A549 (cell line): ENCODE measurements around the gene TPRN. TPM values are rescaled to one million over a fixed set of nuclear protein-coding genes. Genes with fewer than 3 reads are reported as not detected.

Source experiments
- ATAC-seq, 2 experiments: fragments of 200-7000 bp in 1 of 2; fragments of >200 bp in 1 of 2; cut with Nextera tagmentation in 1 of 2; cut with Tn5 transposase in 1 of 2; 3 replicates each; pipeline versions ENCODE4 v1.8.0 to v1.9.1; 2018 to 2020; ENCODE audit warnings: mild to moderate bottlenecking in 1 of 2, moderate library complexity in 1 of 2
- CTCF ChIA-PET: fragments of 300-600 bp; sonication (Branson Sonifier 250); formaldehyde crosslinking; extraction: SDS; loops from one replicate; lab custom pipeline; 2021; ENCODE audit warnings: antibody characterized with exemption, inconsistent platforms; lab: Yijun Ruan, JAX
- POLR2A ChIA-PET: fragments of 350-600 bp; formaldehyde crosslinking; extraction: SDS; loops from one replicate; lab custom pipeline; 2021; ENCODE audit warnings: antibody characterized with exemption, inconsistent platforms; lab: Yijun Ruan, JAX
- DNase-seq, 2 experiments: peaks; one replicate each; pipeline versions ENCODE4 v3.0.0 to v3.0.0-alpha.2; 2011 to 2016; ENCODE audit warnings: low read depth in 1 of 2, low spot score in 1 of 2
- FAIRE-seq: peaks from 2 replicates; lab custom pipeline; 2011; peaks lifted over from hg19 to GRCh38; lab: Jason Lieb, UNC
- H3K27ac ChIP-seq, 2 experiments: fragments of >200 bp; sonication (Bioruptor Twin); formaldehyde crosslinking; 3 replicates each; pipeline ENCODE4 v1.5.1; 2016 to 2017
- H3K4me1 ChIP-seq: fragments of >200 bp; sonication (Bioruptor Twin); formaldehyde crosslinking; 3 replicates; pipeline ENCODE4 v1.6.1; 2016
- H3K4me2 ChIP-seq: fragments of >200 bp; sonication (Bioruptor Twin); formaldehyde crosslinking; 3 replicates; pipeline ENCODE4 v1.6.1; 2016
- H3K4me3 ChIP-seq: fragments of >200 bp; sonication (Bioruptor Twin); formaldehyde crosslinking; 3 replicates; pipeline ENCODE4 v1.5.1; 2016
- H3K9me3 ChIP-seq: fragments of >200 bp; sonication (Bioruptor Twin); formaldehyde crosslinking; 3 replicates; pipeline ENCODE4 v1.6.1; 2016
- BHLHE40 ChIP-seq: IDR thresholded peaks from 2 replicates; pipeline ENCODE4 v1.6.1; 2012; ENCODE audit warnings: low read depth, low read length, inconsistent platforms
- CBX2 ChIP-seq: fragments of 200-600 bp; sonication (generic); IDR thresholded peaks from 2 replicates; pipeline ENCODE4 v1.6.1; 2016; ENCODE audit warnings: low read depth, mild to moderate bottlenecking, borderline replicate concordance
- CBX8 ChIP-seq: fragments of 200-600 bp; sonication (generic); IDR thresholded peaks from 2 replicates; pipeline ENCODE4 v1.6.1; 2016
- CHD4 ChIP-seq: fragments of 200-600 bp; sonication (generic); IDR thresholded peaks from 2 replicates; pipeline ENCODE4 v1.6.1; 2016; ENCODE audit warnings: antibody characterized with exemption, mild to moderate bottlenecking, borderline replicate concordance
- EHF ChIP-seq: fragments of 250-450 bp; sonication (Bioruptor Pico); IDR thresholded peaks from 2 replicates; pipeline ENCODE4 v1.5.0; 2020; ENCODE audit warnings: mild to moderate bottlenecking
- FOSB ChIP-seq: fragments of 250-450 bp; sonication (Bioruptor Pico); IDR thresholded peaks from 2 replicates; pipeline ENCODE4 v1.5.0; 2020; ENCODE audit warnings: mild to moderate bottlenecking, moderate library complexity
- FOSL2 ChIP-seq, 2 experiments: fragments of 450-650 bp in 1 of 2; fragments of >200 bp in 1 of 2; sonication (Bioruptor Twin) in 1 of 2; formaldehyde crosslinking; IDR thresholded peaks; 2 replicates each; pipeline versions ENCODE4 v1.5.0 to v1.6.1; 2016 to 2020; ENCODE audit warnings: mild to moderate bottlenecking in 1 of 2, moderate library complexity in 1 of 2
- GATA3 ChIP-seq: IDR thresholded peaks from 2 replicates; pipeline ENCODE4 v1.6.1; 2012; ENCODE audit warnings: borderline replicate concordance
- HEYL ChIP-seq: fragments of 250-450 bp; sonication (Bioruptor Pico); IDR thresholded peaks from 2 replicates; pipeline ENCODE4 v1.8.0; 2021; ENCODE audit warnings: mild to moderate bottlenecking, moderate library complexity
- JUN ChIP-seq, 2 experiments: fragments of >200 bp; sonication (Bioruptor Twin); formaldehyde crosslinking; IDR thresholded peaks; 2 replicates in 1 of 2; 3 replicates in 1 of 2; pipeline ENCODE4 v1.6.1; 2016 to 2017
- JUNB ChIP-seq: fragments of >200 bp; sonication (Bioruptor Twin); formaldehyde crosslinking; IDR thresholded peaks from 2 replicates; pipeline ENCODE4 v1.6.1; 2016
- MAFK ChIP-seq: fragments of 450-650 bp; IDR thresholded peaks from 2 replicates; pipeline ENCODE4 v1.6.1; 2014; ENCODE audit not compliant: partially characterized antibody
- MAZ ChIP-seq: fragments of 150-350 bp; IDR thresholded peaks from 2 replicates; pipeline ENCODE4 v1.6.1; 2014; ENCODE audit warnings: antibody characterized with exemption, low read depth, low read length, borderline replicate concordance
- NFE2L2 ChIP-seq: fragments of 150-350 bp; conservative IDR thresholded peaks from 2 replicates; pipeline ENCODE4 v1.6.1; 2014; ENCODE audit warnings: low read length
- NPAS2 ChIP-seq: fragments of 250-450 bp; sonication (Bioruptor Pico); IDR thresholded peaks from 2 replicates; pipeline ENCODE4 v1.8.0; 2022; ENCODE audit warnings: mild to moderate bottlenecking, moderate library complexity, borderline replicate concordance
- NR3C1 ChIP-seq: fragments of >200 bp; sonication (Bioruptor Twin); formaldehyde crosslinking; IDR thresholded peaks from 3 replicates; pipeline ENCODE4 v1.6.1; 2017
- POLR2AphosphoS2 ChIP-seq: conservative IDR thresholded peaks from 2 replicates; pipeline ENCODE4 v1.6.1; 2012; ENCODE audit warnings: low read length, improper control_type of control experiment, inconsistent platforms
- RARB ChIP-seq: fragments of 250-450 bp; sonication (Bioruptor Pico); IDR thresholded peaks from 2 replicates; pipeline ENCODE4 v1.8.0; 2021; ENCODE audit warnings: mild to moderate bottlenecking, moderate library complexity
- RFX5 ChIP-seq: fragments of 450-650 bp; IDR thresholded peaks from 2 replicates; pipeline ENCODE4 v1.7.1; 2014; ENCODE audit warnings: antibody characterized with exemption, mild to moderate bottlenecking, moderate library complexity
- RNF2 ChIP-seq: fragments of 200-600 bp; sonication (generic); IDR thresholded peaks from 2 replicates; pipeline ENCODE4 v1.6.1; 2016; ENCODE audit warnings: low read depth, mild to moderate bottlenecking, antibody characterized with exemption, moderate library complexity, borderline replicate concordance
- TP53 ChIP-seq: fragments of 250-450 bp; sonication (Bioruptor Pico); IDR thresholded peaks from 2 replicates; pipeline ENCODE4 v1.5.0; 2021; ENCODE audit warnings: mild to moderate bottlenecking, moderate library complexity
- ZSCAN20 ChIP-seq: fragments of 250-450 bp; sonication (Bioruptor Pico); IDR thresholded peaks from 2 replicates; pipeline ENCODE4 v1.8.0; 2022; ENCODE audit warnings: mild to moderate bottlenecking, moderate library complexity
- WGBS: methylation state at CpG from one replicate; pipeline ENCODE4 v1.1.6; 2017; ENCODE audit errors: missing lambda C conversion rate; 5-methylcytosine and 5-hydroxymethylcytosine counted together
- polyA plus RNA-seq, 4 experiments: library from polyadenylated mRNA; depleted of rRNA in 3 of 4; stranded (reverse); fragments of >200 nt; fragmentation: RNase III in 1 of 4; extraction: RNeasy Plus Mini Kit Qiagen cat#74134 plus additional on column Dnase treatment in 1 of 4; gene quantifications; 2 replicates in 3 of 4; 3 replicates in 1 of 4; pipeline ENCODE4 v1.2.3, GENCODE V29; 2011 to 2017
- TF ChIP-seq, protein P1 (sequence below): IDR thresholded peaks from 2 replicates; pipeline ENCODE4 v1.6.1; 2012
- TF ChIP-seq, protein P2 (sequence below): fragments of >200 bp; sonication (Bioruptor Twin); formaldehyde crosslinking; IDR thresholded peaks from 3 replicates; pipeline ENCODE4 v1.6.1; 2016
- TF ChIP-seq, protein P3 (sequence below): fragments of 200-600 bp; sonication (generic); IDR thresholded peaks from 2 replicates; pipeline ENCODE4 v1.6.1; 2016; ENCODE audit warnings: antibody characterized with exemption, mild to moderate bottlenecking, moderate library complexity
- TF ChIP-seq, protein P4 (sequence below): fragments of >200 bp; sonication (Bioruptor Twin); formaldehyde crosslinking; IDR thresholded peaks from 2 replicates; pipeline ENCODE4 v1.6.1; 2016
- TF ChIP-seq, protein P5 (sequence below): fragments of 250-450 bp; sonication (Bioruptor Pico); IDR thresholded peaks from 2 replicates; pipeline ENCODE4 v1.5.0; 2021; ENCODE audit warnings: mild to moderate bottlenecking, moderate library complexity, borderline replicate concordance

The TPRN gene
- polyA plus RNA-seq, 2 of the 4 experiments (the other 2 are of a cell fraction): 2.1 to 6.5 TPM

DNA sequence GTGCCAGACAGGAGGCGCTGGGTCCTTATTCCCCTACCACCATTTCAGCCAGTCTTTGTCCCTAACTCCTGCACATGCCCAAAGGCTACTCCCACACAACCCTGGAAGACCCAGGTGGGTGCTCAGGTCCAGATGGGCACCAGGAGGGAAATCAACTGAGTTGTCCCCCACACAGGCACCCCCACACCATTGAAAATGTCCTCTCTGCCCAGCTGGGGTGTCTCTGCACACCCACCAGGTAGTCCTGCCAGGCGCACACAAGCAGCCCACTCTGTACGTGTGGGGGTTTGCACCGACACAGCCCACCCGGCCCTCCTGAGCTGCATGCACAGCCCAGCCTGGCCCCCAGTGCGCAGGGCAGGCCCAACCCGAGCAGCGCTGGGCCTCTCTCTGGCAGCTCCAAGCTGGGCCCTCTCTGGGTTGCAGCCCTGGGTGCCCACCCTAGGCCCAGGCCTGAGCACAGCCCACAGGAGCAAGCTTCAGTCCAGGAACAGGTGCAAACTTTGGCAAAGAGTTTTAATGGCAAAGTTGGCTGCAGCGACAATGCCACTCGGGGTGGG, 19.3 kb upstream of the TPRN start:
- DNase-seq: no peak
- ChIA-PET CTCF (interaction anchor here (1.4 to 9.9 kb wide), 6 partner anchors 10 to 171 kb away, joined by 4 to 113 read pairs (median 11); partner anchors contain the start of gene TUBB4B), POLR2A (interaction anchor here (1.6 kb wide), 1 partner anchor 21 kb away, joined by 6 read pairs; the partner anchor contains the start of gene TUBB4B)
- Histone ChIP-seq H3K4me2 (no peak overlapping the region), H3K9me3 (no peaks in the 10 kb centered on the region), H3K4me3 (no peak overlapping the region), H3K4me1 (peaks cover 46% of the 10 kb centered on the region), H3K27ac (no peak overlapping the region)
- 0 out of 2 replicates have a peak, but pooled peaks have one; percentile 40 for TF ChIP-seq POLR2AphosphoS2
- TF ChIP-seq BHLHE40: no peak
- FAIRE-seq: no peak
- 96% methylated on average over 7 of the region's 10 CpGs for WGBS
- ATAC-seq: no peak

DNA sequence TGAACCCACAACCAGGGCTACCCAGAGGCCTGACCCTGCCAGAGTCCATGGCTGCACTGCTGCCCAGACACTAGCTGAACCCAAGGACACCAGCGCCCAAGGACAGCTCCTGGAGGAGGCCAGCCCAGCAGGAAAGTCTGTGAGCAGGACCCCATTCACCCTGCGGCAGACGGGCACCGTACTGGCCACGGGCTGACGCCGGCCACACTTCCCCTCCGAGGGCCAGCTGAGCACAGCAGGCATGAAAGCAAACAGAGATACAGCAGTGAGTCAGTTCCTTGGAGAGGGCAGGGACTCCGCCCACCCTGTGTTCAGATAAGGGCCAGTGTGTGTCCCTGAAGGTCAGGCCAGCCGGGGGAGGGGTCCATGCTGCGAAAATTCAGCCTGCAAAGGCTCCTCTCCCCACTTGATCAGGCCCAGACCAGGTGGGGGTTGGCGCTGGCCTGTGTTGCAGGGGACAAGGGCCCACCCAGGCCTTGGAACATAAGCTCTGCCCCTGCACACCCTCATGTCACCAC, 18.3 kb upstream of the TPRN start:
- ATAC-seq: peak; percentile 58 to 68
- Histone ChIP-seq H3K9me3 (no peaks in the 10 kb centered on the region), H3K4me2 (peak overlapping the region; percentile 48), H3K4me3 (no peak overlapping the region), H3K27ac (peak overlapping the region; percentile 47 to 76; a peak in 4 of 6 replicates), H3K4me1 (peaks cover 39% of the 10 kb centered on the region)
- ChIA-PET CTCF (interaction anchor here (0.6 to 9.9 kb wide), 8 partner anchors 8 to 170 kb away, joined by 3 to 71 read pairs (median 6); partner anchors contain the start of genes RNF224, STPG3 and TUBB4B), POLR2A (interaction anchor here (0.5 to 1.6 kb wide), 6 partner anchors 9 to 52 kb away, joined by 3 to 15 read pairs (median 5); partner anchors contain the start of gene TUBB4B)
- FAIRE-seq: no peak
- WGBS: 6% methylated on average over 10 of the region's 12 CpGs
- peak; percentile 66 to 78 for DNase-seq
- no peak for TF ChIP-seq CBX2
- TF ChIP-seq, protein P1, sequence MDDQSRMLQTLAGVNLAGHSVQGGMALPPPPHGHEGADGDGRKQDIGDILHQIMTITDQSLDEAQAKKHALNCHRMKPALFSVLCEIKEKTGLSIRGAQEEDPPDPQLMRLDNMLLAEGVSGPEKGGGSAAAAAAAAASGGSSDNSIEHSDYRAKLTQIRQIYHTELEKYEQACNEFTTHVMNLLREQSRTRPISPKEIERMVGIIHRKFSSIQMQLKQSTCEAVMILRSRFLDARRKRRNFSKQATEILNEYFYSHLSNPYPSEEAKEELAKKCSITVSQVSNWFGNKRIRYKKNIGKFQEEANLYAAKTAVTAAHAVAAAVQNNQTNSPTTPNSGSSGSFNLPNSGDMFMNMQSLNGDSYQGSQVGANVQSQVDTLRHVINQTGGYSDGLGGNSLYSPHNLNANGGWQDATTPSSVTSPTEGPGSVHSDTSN: peak; percentile 62
- TF ChIP-seq RARB: no peak
- TF ChIP-seq NFE2L2: no peak
- TF ChIP-seq NR3C1: no peak
- TF ChIP-seq, protein P2, sequence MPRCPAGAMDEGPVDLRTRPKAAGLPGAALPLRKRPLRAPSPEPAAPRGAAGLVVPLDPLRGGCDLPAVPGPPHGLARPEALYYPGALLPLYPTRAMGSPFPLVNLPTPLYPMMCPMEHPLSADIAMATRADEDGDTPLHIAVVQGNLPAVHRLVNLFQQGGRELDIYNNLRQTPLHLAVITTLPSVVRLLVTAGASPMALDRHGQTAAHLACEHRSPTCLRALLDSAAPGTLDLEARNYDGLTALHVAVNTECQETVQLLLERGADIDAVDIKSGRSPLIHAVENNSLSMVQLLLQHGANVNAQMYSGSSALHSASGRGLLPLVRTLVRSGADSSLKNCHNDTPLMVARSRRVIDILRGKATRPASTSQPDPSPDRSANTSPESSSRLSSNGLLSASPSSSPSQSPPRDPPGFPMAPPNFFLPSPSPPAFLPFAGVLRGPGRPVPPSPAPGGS: 0 out of 3 replicates have a peak, but pooled peaks have one; percentile 18
- TF ChIP-seq, protein P3, sequence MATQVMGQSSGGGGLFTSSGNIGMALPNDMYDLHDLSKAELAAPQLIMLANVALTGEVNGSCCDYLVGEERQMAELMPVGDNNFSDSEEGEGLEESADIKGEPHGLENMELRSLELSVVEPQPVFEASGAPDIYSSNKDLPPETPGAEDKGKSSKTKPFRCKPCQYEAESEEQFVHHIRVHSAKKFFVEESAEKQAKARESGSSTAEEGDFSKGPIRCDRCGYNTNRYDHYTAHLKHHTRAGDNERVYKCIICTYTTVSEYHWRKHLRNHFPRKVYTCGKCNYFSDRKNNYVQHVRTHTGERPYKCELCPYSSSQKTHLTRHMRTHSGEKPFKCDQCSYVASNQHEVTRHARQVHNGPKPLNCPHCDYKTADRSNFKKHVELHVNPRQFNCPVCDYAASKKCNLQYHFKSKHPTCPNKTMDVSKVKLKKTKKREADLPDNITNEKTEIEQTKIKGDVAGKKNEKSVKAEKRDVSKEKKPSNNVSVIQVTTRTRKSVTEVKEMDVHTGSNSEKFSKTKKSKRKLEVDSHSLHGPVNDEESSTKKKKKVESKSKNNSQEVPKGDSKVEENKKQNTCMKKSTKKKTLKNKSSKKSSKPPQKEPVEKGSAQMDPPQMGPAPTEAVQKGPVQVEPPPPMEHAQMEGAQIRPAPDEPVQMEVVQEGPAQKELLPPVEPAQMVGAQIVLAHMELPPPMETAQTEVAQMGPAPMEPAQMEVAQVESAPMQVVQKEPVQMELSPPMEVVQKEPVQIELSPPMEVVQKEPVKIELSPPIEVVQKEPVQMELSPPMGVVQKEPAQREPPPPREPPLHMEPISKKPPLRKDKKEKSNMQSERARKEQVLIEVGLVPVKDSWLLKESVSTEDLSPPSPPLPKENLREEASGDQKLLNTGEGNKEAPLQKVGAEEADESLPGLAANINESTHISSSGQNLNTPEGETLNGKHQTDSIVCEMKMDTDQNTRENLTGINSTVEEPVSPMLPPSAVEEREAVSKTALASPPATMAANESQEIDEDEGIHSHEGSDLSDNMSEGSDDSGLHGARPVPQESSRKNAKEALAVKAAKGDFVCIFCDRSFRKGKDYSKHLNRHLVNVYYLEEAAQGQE: no peak
- TF ChIP-seq CHD4: no peak
- TF ChIP-seq TP53 (CRISPR knock-in tag): no peak
- TF ChIP-seq RFX5: no peak
- TF ChIP-seq ZSCAN20: no peak
- no peak for TF ChIP-seq CBX8
- TF ChIP-seq, protein P4, sequence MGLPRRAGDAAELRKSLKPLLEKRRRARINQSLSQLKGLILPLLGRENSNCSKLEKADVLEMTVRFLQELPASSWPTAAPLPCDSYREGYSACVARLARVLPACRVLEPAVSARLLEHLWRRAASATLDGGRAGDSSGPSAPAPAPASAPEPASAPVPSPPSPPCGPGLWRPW: no peak
- TF ChIP-seq GATA3: 0 out of 2 replicates have a peak, but pooled peaks have one; percentile 10
- TF ChIP-seq, protein P5, sequence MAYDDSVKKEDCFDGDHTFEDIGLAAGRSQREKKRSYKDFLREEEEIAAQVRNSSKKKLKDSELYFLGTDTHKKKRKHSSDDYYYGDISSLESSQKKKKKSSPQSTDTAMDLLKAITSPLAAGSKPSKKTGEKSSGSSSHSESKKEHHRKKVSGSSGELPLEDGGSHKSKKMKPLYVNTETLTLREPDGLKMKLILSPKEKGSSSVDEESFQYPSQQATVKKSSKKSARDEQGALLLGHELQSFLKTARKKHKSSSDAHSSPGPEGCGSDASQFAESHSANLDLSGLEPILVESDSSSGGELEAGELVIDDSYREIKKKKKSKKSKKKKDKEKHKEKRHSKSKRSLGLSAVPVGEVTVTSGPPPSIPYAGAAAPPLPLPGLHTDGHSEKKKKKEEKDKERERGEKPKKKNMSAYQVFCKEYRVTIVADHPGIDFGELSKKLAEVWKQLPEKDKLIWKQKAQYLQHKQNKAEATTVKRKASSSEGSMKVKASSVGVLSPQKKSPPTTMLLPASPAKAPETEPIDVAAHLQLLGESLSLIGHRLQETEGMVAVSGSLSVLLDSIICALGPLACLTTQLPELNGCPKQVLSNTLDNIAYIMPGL (CRISPR knock-in tag): no peak
- no peak for TF ChIP-seq NPAS2 (CRISPR knock-in tag)
- TF ChIP-seq MAFK: no peak
- TF ChIP-seq BHLHE40: no peak
- TF ChIP-seq RNF2: no peak
- TF ChIP-seq JUN (IDR thresholded peaks at IDR 0.05): no peak
- TF ChIP-seq HEYL (CRISPR knock-in tag): no peak
- no peak for TF ChIP-seq FOSB (CRISPR knock-in tag)
- no peak for TF ChIP-seq MAZ
- TF ChIP-seq JUNB: no peak
- TF ChIP-seq POLR2AphosphoS2: no peak
- no peak for TF ChIP-seq FOSL2 (IDR thresholded peaks at IDR 0.05)
- peak; percentile 53; the same call in 1 of the 2 replicates for TF ChIP-seq FOSL2 (CRISPR knock-in tag; IDR thresholded peaks at IDR 0.05)
- no peak for TF ChIP-seq EHF
